Activated CD4-positive, alpha-beta T cell treated with anti-CD3 and anti-CD28 coated beads for 36 hours (primary cell): Measurements from ENCODE around the gene CAMK2A. TPM values are rescaled to one million over a fixed set of nuclear protein-coding genes. Genes with fewer than 3 reads are reported as not detected.
"Not testable (repeated sequence)": the region's sequence is repeated elsewhere in the genome, so short reads cannot be mapped to it uniquely, and the experiment has no call there.

Experiments used
- ATAC-seq: fragments of 200-7000 bp; cut with Tn5 transposase; one replicate; pipeline ENCODE4 v1.10.0; 2021; ENCODE audit warnings: mild to moderate bottlenecking, moderate library complexity
- CTCF ChIA-PET: fragments of 350-600 bp; sonication (Branson Sonifier 250); formaldehyde crosslinking; loops from one replicate; lab custom pipeline; 2021; ENCODE audit warnings: antibody characterized with exemption; lab: Charles Lee
- POLR2A ChIA-PET: fragments of 350-600 bp; sonication (Branson Sonifier 250); formaldehyde crosslinking; loops from one replicate; lab custom pipeline; 2021; ENCODE audit warnings: antibody characterized with exemption, inconsistent platforms; lab: Charles Lee
- DNase-seq: peaks from one replicate; pipeline ENCODE4 v3.0.0-alpha.2; 2020
- H3K27ac Mint-ChIP-seq: one replicate; pipeline ENCODE4 v1.8.0; 2021; ENCODE audit warnings: mixed read lengths
- H3K27me3 Mint-ChIP-seq: one replicate; pipeline ENCODE4 v1.8.0; 2021; ENCODE audit warnings: mixed read lengths
- H3K36me3 Mint-ChIP-seq: one replicate; pipeline ENCODE4 v1.8.0; 2021; ENCODE audit warnings: low read depth, mixed read lengths
- H3K4me1 Mint-ChIP-seq: one replicate; pipeline ENCODE4 v1.8.0; 2021; ENCODE audit warnings: mixed read lengths
- H3K4me3 Mint-ChIP-seq: one replicate; pipeline ENCODE4 v1.8.0; 2021; ENCODE audit warnings: mild to moderate bottlenecking, moderate library complexity, mixed read lengths
- H3K9me3 Mint-ChIP-seq: one replicate; pipeline ENCODE4 v1.8.0; 2021; ENCODE audit warnings: low read depth, mixed read lengths
- intact Hi-C, 2 experiments: fragments of 100-400 bp; cut with DNase I in 1 of 2; cut with micrococcal nuclease in 1 of 2; formaldehyde crosslinking; loops; one replicate each; pipeline versions ENCODE4 v1.14.2 to v1.15.1; 2022 to 2024; cut with DNase I, micrococcal nuclease
- total RNA-seq, 2 experiments: library from RNA; stranded (reverse); gene quantifications; one replicate each; pipeline ENCODE4 v1.2.3, GENCODE V29; 2021

The CAMK2A gene
- total RNA-seq, 2 experiments from 2014 or later, result not detected

DNA sequence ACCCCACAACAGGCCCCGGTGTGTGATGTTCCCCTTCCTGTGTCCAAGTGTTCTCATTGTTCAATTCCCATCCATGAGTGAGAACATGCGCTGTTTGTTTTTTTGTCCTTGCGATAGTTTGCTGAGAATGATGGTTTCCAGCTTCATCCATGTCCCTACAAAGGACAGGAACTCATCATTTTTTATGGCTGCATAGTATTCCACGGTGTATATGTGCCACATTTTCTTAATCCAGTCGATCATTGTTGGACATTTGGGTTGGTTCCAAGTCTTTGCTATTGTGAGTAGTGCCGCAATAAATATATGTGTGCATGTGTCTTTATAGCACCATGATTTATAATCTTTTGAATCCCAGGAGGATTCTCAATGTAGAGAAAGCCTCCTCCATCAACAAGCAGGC is 41.1 kb downstream of the CAMK2A start:
- CTCF ChIA-PET, H3K4me3 Mint-ChIP-seq, DNase-seq, POLR2A ChIA-PET, intact Hi-C loops, H3K36me3 Mint-ChIP-seq, H3K27ac Mint-ChIP-seq, ATAC-seq, H3K4me1 Mint-ChIP-seq, H3K9me3 Mint-ChIP-seq, H3K27me3 Mint-ChIP-seq: not testable (repeated sequence)

DNA sequence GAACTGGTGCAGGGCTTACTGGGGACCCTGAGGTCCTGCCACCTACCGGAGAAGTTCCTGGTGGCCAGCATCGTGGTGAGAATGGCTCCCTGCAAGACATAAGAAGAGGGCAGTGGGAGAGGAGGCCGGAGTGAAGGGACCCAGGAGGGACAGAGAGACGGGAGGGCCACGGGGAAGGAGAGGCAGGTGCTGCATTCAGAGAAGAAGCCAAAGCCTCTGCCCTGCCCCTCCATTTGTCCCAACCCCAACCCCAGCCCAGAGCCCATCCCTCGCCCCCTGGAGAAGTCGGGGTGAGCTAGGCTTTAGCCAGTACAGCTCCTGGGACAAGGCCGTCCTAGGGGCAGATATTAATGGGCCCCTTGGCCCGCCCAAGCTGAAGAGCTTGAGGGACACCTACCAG is 41.8 kb downstream of the CAMK2A start:
- H3K27me3 Mint-ChIP-seq, result no peaks in the 10 kb centered on the region
- H3K4me3 Mint-ChIP-seq, result no peak overlapping the region
- POLR2A ChIA-PET, result no interaction called here
- intact Hi-C loops, result no loop called here
- no peak overlapping the region for H3K27ac Mint-ChIP-seq
- no peaks in the 10 kb centered on the region for H3K36me3 Mint-ChIP-seq
- no peaks in the 10 kb centered on the region for H3K9me3 Mint-ChIP-seq
- no peaks in the 10 kb centered on the region for H3K4me1 Mint-ChIP-seq
- no peak for ATAC-seq
- CTCF ChIA-PET, result no interaction called here
- no peak for DNase-seq

- Mint-ChIP-seq H3K36me3 (no peaks in the 10 kb centered on the region), H3K4me1 (no peaks in the 10 kb centered on the region), H3K4me3 (no peak overlapping the region), H3K27ac (no peak overlapping the region), H3K9me3 (no peaks in the 10 kb centered on the region), H3K27me3 (no peaks in the 10 kb centered on the region)
- intact Hi-C loops, result no loop called here
- CTCF ChIA-PET, result interaction anchor here (0.7 to 1.2 kb wide), 2 partner anchors 104 to 112 kb away, joined by 4 to 5 read pairs; no protein-coding TSS in a partner anchor
- DNase-seq (no peak), ATAC-seq (no peak)
- POLR2A ChIA-PET, result no interaction called here
Measured at GRCh38 chr5:150246835-150247234, 42.7 kb downstream of the CAMK2A start.

DNA sequence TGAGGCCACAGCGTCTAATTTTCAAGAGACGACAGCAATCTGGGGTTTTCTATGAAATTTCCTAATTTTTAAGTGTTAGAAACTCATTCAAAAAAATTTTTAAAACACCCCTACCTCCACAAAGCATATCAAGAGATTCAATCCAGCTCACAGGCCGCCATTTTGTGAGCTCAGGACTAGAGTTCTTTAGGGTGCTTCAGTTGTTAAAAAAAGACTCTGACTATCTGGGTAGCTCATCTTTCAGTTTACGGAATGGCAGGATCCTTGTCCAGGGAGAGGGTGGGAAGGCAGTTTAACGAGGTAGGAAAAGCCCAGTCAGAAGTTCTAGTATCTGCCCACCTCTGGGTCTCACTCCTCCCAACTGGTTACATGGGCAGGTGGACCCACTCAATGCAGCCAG is 43.1 kb downstream of the CAMK2A start:
- H3K36me3 Mint-ChIP-seq, result no peaks in the 10 kb centered on the region
- no peaks in the 10 kb centered on the region for H3K4me1 Mint-ChIP-seq
- ChIA-PET CTCF (interaction anchor here (0.7 to 1.2 kb wide), 2 partner anchors 105 to 112 kb away, joined by 4 to 5 read pairs; no protein-coding TSS in a partner anchor), POLR2A (no interaction called here)
- H3K27me3 Mint-ChIP-seq, result no peaks in the 10 kb centered on the region
- ATAC-seq (no peak), DNase-seq (no peak)
- no peak overlapping the region for H3K27ac Mint-ChIP-seq
- H3K4me3 Mint-ChIP-seq, result no peak overlapping the region
- intact Hi-C loops, result no loop called here
- no peaks in the 10 kb centered on the region for H3K9me3 Mint-ChIP-seq

DNA sequence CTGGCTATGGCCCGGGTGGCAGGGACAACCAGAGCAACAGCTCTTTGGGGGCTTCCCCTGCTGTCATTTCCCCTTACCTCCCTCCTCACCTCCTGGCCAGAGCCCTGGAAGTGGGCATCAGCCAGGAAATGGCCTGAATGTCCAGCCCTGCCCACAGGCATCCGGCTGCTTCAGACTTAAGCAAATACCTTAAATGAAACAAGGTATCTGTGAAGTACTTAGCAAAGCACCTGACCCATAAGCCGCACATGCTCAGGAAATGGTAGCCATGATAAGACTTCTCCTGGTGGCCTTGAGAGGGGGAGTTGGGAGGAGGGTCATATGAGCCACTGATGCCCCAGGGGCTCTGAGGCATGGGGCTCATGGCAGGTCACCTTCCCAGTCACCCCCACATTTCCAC is 43.8 kb downstream of the CAMK2A start:
- ATAC-seq (no peak), DNase-seq (no peak)
- H3K27ac Mint-ChIP-seq, result no peak overlapping the region
- H3K36me3 Mint-ChIP-seq, result no peaks in the 10 kb centered on the region
- no peaks in the 10 kb centered on the region for H3K27me3 Mint-ChIP-seq
- no peaks in the 10 kb centered on the region for H3K9me3 Mint-ChIP-seq
- no peak overlapping the region for H3K4me3 Mint-ChIP-seq
- POLR2A ChIA-PET, result no interaction called here
- intact Hi-C loops, result no loop called here
- CTCF ChIA-PET, result interaction anchor here (1.2 kb wide), 1 partner anchor 105 kb away, joined by 4 read pairs; no protein-coding TSS in a partner anchor
- no peaks in the 10 kb centered on the region for H3K4me1 Mint-ChIP-seq

GRCh38 chr5:150245111-150245789 is 44.3 kb downstream of the CAMK2A start:
- Mint-ChIP-seq H3K27ac (no peak overlapping the region), H3K4me1 (no peaks in the 10 kb centered on the region), H3K4me3 (no peak overlapping the region), H3K27me3 (no peaks in the 10 kb centered on the region), H3K36me3 (no peaks in the 10 kb centered on the region), H3K9me3 (no peaks in the 10 kb centered on the region)
- ChIA-PET POLR2A (no interaction called here), CTCF (no interaction called here)
- DNase-seq (no peak), ATAC-seq (no peak)
- intact Hi-C loops, result no loop called here

DNA sequence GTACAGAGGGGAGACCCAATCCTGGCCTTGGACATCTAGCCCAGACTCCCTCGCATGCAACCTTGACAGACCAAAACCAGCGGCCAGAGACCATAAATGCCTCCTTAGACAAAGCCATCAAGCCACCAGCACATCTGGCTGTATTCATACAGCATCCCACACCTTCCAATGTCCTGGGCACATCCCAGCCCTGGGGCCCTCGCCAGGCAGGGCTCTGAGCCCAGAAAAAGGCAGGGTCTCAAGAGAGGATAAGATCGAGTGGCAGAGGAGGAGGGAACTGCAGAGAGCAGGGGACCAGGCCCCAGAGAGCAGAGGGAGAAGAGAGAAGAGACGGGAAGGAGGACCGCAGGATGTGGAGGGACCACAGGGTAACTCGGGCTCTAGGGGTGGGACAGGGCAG is 45.4 kb downstream of the CAMK2A start:
- DNase-seq (no peak), ATAC-seq (no peak)
- ChIA-PET CTCF (interaction anchor here (0.5 kb wide), 1 partner anchor 377 kb away, joined by 3 read pairs; no protein-coding TSS in a partner anchor), POLR2A (no interaction called here)
- H3K27ac Mint-ChIP-seq, result no peak overlapping the region
- H3K9me3 Mint-ChIP-seq, result no peaks in the 10 kb centered on the region
- intact Hi-C loops, result no loop called here
- no peaks in the 10 kb centered on the region for H3K36me3 Mint-ChIP-seq
- no peaks in the 10 kb centered on the region for H3K27me3 Mint-ChIP-seq
- H3K4me1 Mint-ChIP-seq, result no peaks in the 10 kb centered on the region
- no peak overlapping the region for H3K4me3 Mint-ChIP-seq

DNA sequence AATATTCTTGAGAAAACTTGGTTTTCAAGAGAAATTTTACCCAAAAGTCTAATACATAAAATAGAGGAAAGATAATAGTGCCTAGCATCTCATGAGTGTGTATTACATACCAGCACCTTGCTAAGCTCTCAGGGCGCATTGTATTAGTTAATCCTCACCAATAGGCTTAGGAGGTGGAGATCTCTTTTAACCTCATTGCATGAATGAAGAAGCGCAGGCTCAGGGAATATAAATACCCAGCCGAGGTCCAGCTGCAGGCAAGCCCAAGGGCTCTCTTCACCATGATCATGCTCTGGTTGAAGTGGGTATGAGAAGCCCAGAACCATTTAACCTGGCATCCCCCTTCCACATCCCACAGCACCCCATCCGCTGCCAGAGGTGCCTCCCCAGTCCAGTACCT is 46.0 kb downstream of the CAMK2A start:
- Mint-ChIP-seq H3K4me1 (no peaks in the 10 kb centered on the region), H3K27ac (no peak overlapping the region), H3K36me3 (no peaks in the 10 kb centered on the region), H3K9me3 (no peaks in the 10 kb centered on the region), H3K4me3 (no peak overlapping the region), H3K27me3 (no peaks in the 10 kb centered on the region)
- CTCF ChIA-PET, result interaction anchor here (0.6 kb wide), 1 partner anchor 119 kb away, joined by 3 read pairs; no protein-coding TSS in a partner anchor
- DNase-seq, result no peak
- ATAC-seq, result no peak
- POLR2A ChIA-PET, result no interaction called here
- intact Hi-C loops, result no loop called here

DNA sequence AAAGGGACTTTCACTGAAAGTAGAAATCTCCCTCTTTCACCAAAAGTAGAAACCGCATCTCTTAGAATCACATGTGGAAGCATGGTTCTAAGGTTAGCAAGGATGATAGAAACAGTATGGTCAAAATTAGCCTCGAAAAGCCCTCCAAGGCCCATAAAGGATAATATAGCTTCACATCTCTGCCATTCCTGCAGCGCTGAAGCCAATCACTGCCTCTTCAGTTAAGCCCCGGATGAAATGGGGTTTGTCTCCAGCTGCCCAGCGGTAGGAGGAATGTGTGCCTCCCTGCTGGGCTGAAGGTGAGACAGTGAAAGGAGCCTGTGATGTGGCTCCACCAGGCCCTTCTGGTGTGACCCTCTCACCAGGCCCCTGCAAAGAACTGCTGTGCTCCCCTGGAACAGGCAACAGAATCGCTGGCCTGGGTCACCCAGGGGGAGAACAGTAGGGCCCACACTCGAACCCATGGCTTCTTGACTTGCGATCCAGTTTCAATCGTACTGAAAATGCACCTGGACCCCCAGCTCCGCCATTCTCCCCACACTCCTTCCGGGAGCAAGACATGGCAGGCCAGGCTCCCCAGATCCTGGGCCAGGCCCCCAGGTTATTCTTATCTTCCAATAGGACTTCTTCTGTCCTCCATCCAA is 47.2 kb downstream of the CAMK2A start:
- ChIA-PET POLR2A (interaction anchor here (0.7 kb wide), 1 partner anchor 8 kb away, joined by 3 read pairs; no protein-coding TSS in a partner anchor), CTCF (interaction anchor here (0.6 kb wide), 1 partner anchor 575 kb away, joined by 4 read pairs; no protein-coding TSS in a partner anchor)
- no peak overlapping the region for H3K4me3 Mint-ChIP-seq
- intact Hi-C loops, result no loop called here
- no peak for ATAC-seq
- H3K36me3 Mint-ChIP-seq, result no peaks in the 10 kb centered on the region
- H3K9me3 Mint-ChIP-seq, result no peaks in the 10 kb centered on the region
- no peak for DNase-seq
- no peaks in the 10 kb centered on the region for H3K27me3 Mint-ChIP-seq
- no peaks in the 10 kb centered on the region for H3K4me1 Mint-ChIP-seq
- no peak overlapping the region for H3K27ac Mint-ChIP-seq

DNA sequence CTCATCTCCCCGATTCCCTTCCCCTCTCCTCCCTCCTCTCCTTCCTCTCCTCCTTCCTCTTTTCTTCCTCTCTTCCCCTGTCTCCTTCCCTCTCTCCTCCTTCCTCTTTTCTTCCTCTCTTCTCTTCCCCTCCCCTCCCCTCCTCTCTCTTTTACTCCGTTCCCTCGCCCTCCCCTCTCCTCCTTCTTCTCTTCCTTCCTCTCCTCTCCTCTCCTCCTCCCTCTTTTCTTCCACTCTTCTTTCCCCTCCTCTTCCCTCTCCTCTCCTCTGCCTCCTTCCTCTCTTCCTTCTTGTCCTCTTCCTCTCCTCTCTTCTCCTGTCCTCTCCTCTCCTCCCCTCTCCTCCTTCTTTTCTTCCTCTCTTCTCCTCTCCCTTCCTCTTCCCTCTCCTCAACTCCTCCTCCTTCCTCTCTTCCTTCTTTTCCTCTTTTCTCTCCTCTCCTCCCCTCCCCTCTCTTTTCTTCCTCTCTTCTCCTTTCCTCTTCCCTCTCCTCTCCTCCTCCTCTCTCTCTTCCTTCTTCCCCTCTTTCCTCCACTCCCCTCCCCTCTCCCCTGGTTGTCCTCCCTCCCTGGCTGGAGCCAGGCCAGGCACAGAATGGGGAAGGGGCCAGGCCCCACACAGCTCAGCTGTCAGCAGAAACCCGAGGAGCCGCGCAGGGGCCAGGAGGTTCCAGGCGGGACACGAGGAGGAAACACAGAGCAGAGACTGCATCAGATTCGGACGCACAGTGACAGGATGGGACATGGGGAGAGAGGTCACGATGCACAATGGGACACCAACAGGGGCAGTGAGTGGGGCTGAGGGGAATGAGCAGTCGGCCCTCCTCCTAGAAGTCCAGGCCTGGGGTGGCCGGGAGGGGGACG is 48.0 kb downstream of the CAMK2A start:
- Mint-ChIP-seq H3K4me1 (no peaks in the 10 kb centered on the region), H3K36me3 (no peaks in the 10 kb centered on the region), H3K27me3 (no peaks in the 10 kb centered on the region), H3K4me3 (no peak overlapping the region), H3K27ac (no peak overlapping the region), H3K9me3 (no peaks in the 10 kb centered on the region)
- no peak for ATAC-seq
- intact Hi-C loops, result no loop called here
- ChIA-PET CTCF (no interaction called here), POLR2A (no interaction called here)
- DNase-seq, result no peak

DNA sequence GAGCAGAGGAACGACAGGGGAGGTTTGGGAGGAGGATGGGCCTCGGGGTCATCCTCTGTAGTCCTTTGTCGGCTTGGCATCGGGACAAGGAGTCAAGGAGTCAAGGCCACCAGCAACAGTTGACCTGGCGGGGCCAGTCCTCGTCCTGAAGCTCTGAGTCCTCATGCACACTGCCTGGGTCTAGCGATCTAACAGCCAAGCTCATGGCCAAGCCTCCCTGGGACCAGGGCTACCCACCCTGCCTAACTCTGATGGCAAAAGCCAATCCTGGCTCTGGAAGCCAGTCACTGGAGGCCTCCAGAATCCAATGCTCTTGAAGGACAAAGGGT is 49.8 kb downstream of the CAMK2A start:
- CTCF ChIA-PET, result interaction anchor here (0.6 kb wide), 1 partner anchor 80 kb away, joined by 4 read pairs; no protein-coding TSS in a partner anchor
- H3K36me3 Mint-ChIP-seq, result no peaks in the 10 kb centered on the region
- POLR2A ChIA-PET, result no interaction called here

More for the DNA sequence above, 49.8 kb downstream of the CAMK2A start:
- Mint-ChIP-seq H3K27ac (no peak overlapping the region), H3K9me3 (no peaks in the 10 kb centered on the region), H3K27me3 (no peaks in the 10 kb centered on the region), H3K4me3 (no peak overlapping the region), H3K4me1 (no peaks in the 10 kb centered on the region)
- DNase-seq (no peak), ATAC-seq (no peak)
- intact Hi-C loops, result no loop called here
